Right lobe of liver (tissue), 6 donors: ENCODE data around the gene RCBTB2. TPM values are rescaled to one million over a fixed set of nuclear protein-coding genes. Genes with fewer than 3 reads are reported as not detected.

Experiments used
- ATAC-seq, 4 donors: fragments of 200-7000 bp; cut with Tn5 transposase; one replicate each; pipeline ENCODE4 v1.9.1; 2020; ENCODE audit warnings: mild to moderate bottlenecking in 4 of 4, moderate library complexity in 4 of 4
- DNase-seq, 3 donors: peaks; one replicate each; pipeline ENCODE4 v3.0.0-alpha.2; 2020
- H3K27ac ChIP-seq, 3 donors: fragments of 200-600 bp; one replicate each; pipeline ENCODE4 v1.8.0; 2022
- H3K27me3 ChIP-seq, 2 donors: fragments of 200-600 bp; one replicate each; pipeline ENCODE4 v1.8.0; 2022
- H3K36me3 ChIP-seq, 4 donors: fragments of 200-600 bp; sonication (generic) in 1 of 4; one replicate each; pipeline versions ENCODE4 v1.5.1 to v1.8.0; 2017 to 2022; ENCODE audit warnings: control low read depth in 1 of 4
- H3K4me1 ChIP-seq, 4 donors: fragments of 200-600 bp; sonication (generic) in 1 of 4; one replicate each; pipeline versions ENCODE4 v1.5.1 to v1.8.0; 2017 to 2022; ENCODE audit warnings: control low read depth in 1 of 4
- H3K4me3 ChIP-seq, 3 donors: fragments of 200-600 bp; one replicate each; pipeline ENCODE4 v1.8.0; 2022
- H3K9me3 ChIP-seq, 4 donors: fragments of 200-600 bp; sonication (generic) in 1 of 4; one replicate each; pipeline versions ENCODE4 v1.5.1 to v1.8.0; 2017 to 2022; ENCODE audit warnings: control low read depth in 1 of 4
- CTCF ChIP-seq, 4 donors: fragments of 200-600 bp in 3 of 4; fragments of 450-650 bp in 1 of 4; IDR thresholded peaks; one replicate each; pipeline versions ENCODE4 v1.5.1 to v1.8.0; 2016 to 2022; ENCODE audit warnings: antibody characterized with exemption in 4 of 4, mild to moderate bottlenecking in 2 of 4
- POLR2A ChIP-seq: fragments of 450-650 bp; IDR thresholded peaks from one replicate; pipeline ENCODE4 v1.6.1; 2017; ENCODE audit warnings: antibody characterized with exemption, mild to moderate bottlenecking
- WGBS: methylation state at CpG from one replicate; pipeline ENCODE4 v1.1.6; 2018; ENCODE audit warnings: low coverage, low lambda C conversion rate; ENCODE audit not compliant: insufficient coverage; ENCODE audit errors: missing lambda C conversion rate; 5-methylcytosine and 5-hydroxymethylcytosine counted together
- intact Hi-C, 2 donors: fragments of 100-400 bp; cut with DNase I; formaldehyde crosslinking; loops; one replicate each; pipeline versions ENCODE4 v1.11.2 to v1.14.1; 2022
- total RNA-seq, 6 experiments: library from RNA; depleted of rRNA in 2 of 6; stranded (reverse); fragments of >200 nt in 2 of 6; fragmentation: NEBNext Ultra II Directional in 3 of 6; extraction: Animal tissue kit (Norgen Biotek cat#: 25700) in 3 of 6; gene quantifications; one replicate each; pipeline versions ENCODE4 v1.1.0 to v1.2.4, GENCODE V29; 2016 to 2023
- donor health status: DM: no; HTN: yes; CAD: no.
- donor health status: DM: no; HTN: no; CAD: no.
- donor health status: DM: no; HTN: no; CAD: no.
- donor health status: DM: no; HTN: yes; CAD: no.
- donor health status: DM: no; HTN: yes; CAD: no.

The RCBTB2 gene
- total RNA-seq, 6 experiments from 2014 or later: 2.6 to 7.5 (median 4.8) TPM

- no peaks in the 10 kb centered on the region for H3K36me3 ChIP-seq
- H3K4me3 ChIP-seq: no peak overlapping the region
- no peak for ATAC-seq
- intact Hi-C loops: no loop called here
- H3K4me1 ChIP-seq: peaks cover 0 to 12% (median 4%) of the 10 kb centered on the region in 4 donors
- H3K27ac ChIP-seq: no peak overlapping the region
- no peaks in the 10 kb centered on the region for H3K9me3 ChIP-seq
- no peak for DNase-seq
- TF ChIP-seq POLR2A (no peak), CTCF (IDR thresholded peaks at IDR 0.05) (no peak)
- H3K27me3 ChIP-seq: no peaks in the 10 kb centered on the region
Measured at GRCh38 chr13:48489666-48490065, 43.2 kb downstream of the RCBTB2 start.

GRCh38 chr13:48488995-48489394, 43.9 kb downstream of the RCBTB2 start:
- intact Hi-C loops: no loop called here
- no peaks in the 10 kb centered on the region for H3K27me3 ChIP-seq
- H3K9me3 ChIP-seq: no peaks in the 10 kb centered on the region
- H3K4me1 ChIP-seq: peaks cover 0 to 6% (median 2%) of the 10 kb centered on the region in 4 donors
- H3K27ac ChIP-seq: no peak overlapping the region
- H3K36me3 ChIP-seq: no peaks in the 10 kb centered on the region
- TF ChIP-seq CTCF (IDR thresholded peaks at IDR 0.05) (no peak), POLR2A (no peak)
- DNase-seq (no peak), ATAC-seq (no peak)
- no peak overlapping the region for H3K4me3 ChIP-seq

GRCh38 chr13:48487968-48488367, 44.9 kb downstream of the RCBTB2 start:
- 100% methylated on average over 2 of the region's 2 CpGs for WGBS
- Histone ChIP-seq H3K27ac (no peak overlapping the region), H3K36me3 (no peaks in the 10 kb centered on the region), H3K4me1 (no peaks in the 10 kb centered on the region), H3K4me3 (no peak overlapping the region), H3K9me3 (no peaks in the 10 kb centered on the region), H3K27me3 (no peaks in the 10 kb centered on the region)
- intact Hi-C loops: no loop called here
- DNase-seq (no peak), ATAC-seq (no peak)
- TF ChIP-seq CTCF (IDR thresholded peaks at IDR 0.05) (no peak), POLR2A (no peak)

GRCh38 chr13:48486836-48487235, 46.0 kb downstream of the RCBTB2 start:
- H3K27ac ChIP-seq: no peak overlapping the region
- H3K27me3 ChIP-seq: no peaks in the 10 kb centered on the region
- intact Hi-C loops: no loop called here
- no peaks in the 10 kb centered on the region for H3K36me3 ChIP-seq
- 90% methylated on average over 2 of the region's 5 CpGs for WGBS
- H3K4me1 ChIP-seq: no peaks in the 10 kb centered on the region
- H3K9me3 ChIP-seq: no peaks in the 10 kb centered on the region
- ATAC-seq: no peak
- no peak for TF ChIP-seq POLR2A
- TF ChIP-seq CTCF (IDR thresholded peaks at IDR 0.05): no peak
- DNase-seq: no peak
- H3K4me3 ChIP-seq: no peak overlapping the region

- H3K27ac ChIP-seq: no peak overlapping the region
- no peak for DNase-seq
- no peaks in the 10 kb centered on the region for H3K27me3 ChIP-seq
- H3K9me3 ChIP-seq: no peaks in the 10 kb centered on the region
- H3K36me3 ChIP-seq: no peaks in the 10 kb centered on the region
- intact Hi-C loops: no loop called here
- H3K4me3 ChIP-seq: no peak overlapping the region
- no peak for ATAC-seq
- no peak for TF ChIP-seq CTCF (IDR thresholded peaks at IDR 0.05)
- TF ChIP-seq POLR2A: no peak
- H3K4me1 ChIP-seq: no peaks in the 10 kb centered on the region
Measured at GRCh38 chr13:48486362-48486761, 46.5 kb downstream of the RCBTB2 start.
